OCI-LY3 (cell line): ENCODE results near the gene DCC.

Experiments
- H2AFZ ChIP-seq: fragments of 200-600, 300-600 bp; shearing (Covaris generic); 2 replicates; pipeline ENCODE4 v1.6.0; 2014; ENCODE audit warnings: antibody characterized with exemption, low read depth, low read length
- H3K27ac ChIP-seq: fragments of 200-600, 300-600 bp; sonication (generic); 2 replicates; pipeline ENCODE4 v1.5.1; 2014; ENCODE audit warnings: mild to moderate bottlenecking, low read length, moderate library complexity, mixed read lengths
- H3K27me3 ChIP-seq: fragments of 200-600, 300-600 bp; sonication (generic); 2 replicates; pipeline ENCODE4 v1.6.1; 2014; ENCODE audit warnings: low read depth, low read length, mixed read lengths
- H3K36me3 ChIP-seq: fragments of 200-600, 300-600 bp; sonication (generic); replicated peaks from 2 replicates; pipeline ENCODE3; 2014; ENCODE audit warnings: low read depth, low read length, mixed read lengths
- H3K4me1 ChIP-seq: fragments of 300-600, 200-600 bp; sonication (generic); 2 replicates; pipeline ENCODE4 v1.6.1; 2014; ENCODE audit warnings: low read length, mixed read lengths
- H3K4me2 ChIP-seq: fragments of 200-600, 300-600 bp; sonication (generic); 2 replicates; pipeline ENCODE4 v1.6.1; 2014; ENCODE audit warnings: low read length, mixed read lengths
- H3K4me3 ChIP-seq: fragments of 300-600, 200-600 bp; sonication (generic); 2 replicates; pipeline ENCODE4 v1.5.1; 2014; ENCODE audit warnings: antibody characterized with exemption, mild to moderate bottlenecking, low read length, moderate library complexity
- H3K79me2 ChIP-seq: fragments of 300-600, 200-600 bp; shearing (Covaris generic); 2 replicates; pipeline ENCODE4 v1.6.1; 2014; ENCODE audit warnings: mild to moderate bottlenecking, low read length, mixed read lengths
- H3K9ac ChIP-seq: fragments of 300-600, 200-600 bp; shearing (Covaris generic); 2 replicates; pipeline ENCODE4 v1.6.0; 2014; ENCODE audit warnings: mild to moderate bottlenecking, low read length, moderate library complexity
- H3K9me3 ChIP-seq: fragments of 200-600, 300-600 bp; shearing (Covaris generic); 2 replicates; pipeline ENCODE4 v1.6.1; 2014; ENCODE audit warnings: low read length, mixed read lengths; ENCODE audit not compliant: insufficient read depth
- H4K20me1 ChIP-seq: fragments of 200-600, 300-600 bp; sonication (generic); 2 replicates; pipeline ENCODE4 v1.6.1; 2016; ENCODE audit warnings: low read length, mixed read lengths; ENCODE audit not compliant: insufficient read depth
- EZH2phosphoT487 ChIP-seq: fragments of 200-600 bp; shearing (Covaris generic); IDR thresholded peaks from 2 replicates; pipeline ENCODE4 v1.6.1; 2018; ENCODE audit warnings: antibody characterized with exemption, mixed run types, low read depth
- TF ChIP-seq, protein P1 (sequence below): fragments of 200-600, 300-600 bp; sonication (generic); IDR thresholded peaks from 2 replicates; pipeline ENCODE4 v1.5.1; 2014; ENCODE audit warnings: antibody characterized with exemption, low read length, low read depth

Gene DCC

DNA sequence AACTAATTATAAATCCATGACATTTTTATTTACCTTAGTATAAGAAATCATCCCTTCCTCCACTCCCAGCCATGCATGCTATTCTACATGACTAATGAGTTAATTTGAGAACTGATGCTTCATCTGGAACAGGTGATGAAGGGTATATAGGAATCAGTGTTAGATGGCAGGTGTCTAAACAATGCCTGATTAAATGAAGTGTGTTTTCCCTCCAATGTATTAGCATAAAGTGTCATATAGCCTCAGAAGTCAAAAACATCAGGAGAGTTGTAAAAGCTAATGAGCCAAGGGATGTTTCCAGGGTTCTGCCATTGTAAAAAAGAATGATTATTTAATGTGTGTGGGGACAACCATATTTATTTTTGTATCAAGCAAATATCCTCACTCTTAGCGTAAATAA is 913.8 kb downstream of the DCC start:
- H3K27ac ChIP-seq: no peak overlapping the region
- H3K4me1 ChIP-seq: no peaks in the 10 kb centered on the region
- no peaks in the 10 kb centered on the region for H3K79me2 ChIP-seq
- no peak overlapping the region for H3K9ac ChIP-seq
- H3K9me3 ChIP-seq: no peaks in the 10 kb centered on the region
- H3K27me3 ChIP-seq: no peaks in the 10 kb centered on the region
- H3K36me3 ChIP-seq: no peaks in the 10 kb centered on the region
- H3K4me3 ChIP-seq: no peak overlapping the region
- no peaks in the 10 kb centered on the region for H4K20me1 ChIP-seq
- TF ChIP-seq EZH2phosphoT487: no peak
- TF ChIP-seq, protein P1, sequence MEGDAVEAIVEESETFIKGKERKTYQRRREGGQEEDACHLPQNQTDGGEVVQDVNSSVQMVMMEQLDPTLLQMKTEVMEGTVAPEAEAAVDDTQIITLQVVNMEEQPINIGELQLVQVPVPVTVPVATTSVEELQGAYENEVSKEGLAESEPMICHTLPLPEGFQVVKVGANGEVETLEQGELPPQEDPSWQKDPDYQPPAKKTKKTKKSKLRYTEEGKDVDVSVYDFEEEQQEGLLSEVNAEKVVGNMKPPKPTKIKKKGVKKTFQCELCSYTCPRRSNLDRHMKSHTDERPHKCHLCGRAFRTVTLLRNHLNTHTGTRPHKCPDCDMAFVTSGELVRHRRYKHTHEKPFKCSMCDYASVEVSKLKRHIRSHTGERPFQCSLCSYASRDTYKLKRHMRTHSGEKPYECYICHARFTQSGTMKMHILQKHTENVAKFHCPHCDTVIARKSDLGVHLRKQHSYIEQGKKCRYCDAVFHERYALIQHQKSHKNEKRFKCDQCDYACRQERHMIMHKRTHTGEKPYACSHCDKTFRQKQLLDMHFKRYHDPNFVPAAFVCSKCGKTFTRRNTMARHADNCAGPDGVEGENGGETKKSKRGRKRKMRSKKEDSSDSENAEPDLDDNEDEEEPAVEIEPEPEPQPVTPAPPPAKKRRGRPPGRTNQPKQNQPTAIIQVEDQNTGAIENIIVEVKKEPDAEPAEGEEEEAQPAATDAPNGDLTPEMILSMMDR: no peak
- H2AFZ ChIP-seq: no peak overlapping the region
- H3K4me2 ChIP-seq: no peak overlapping the region

DNA sequence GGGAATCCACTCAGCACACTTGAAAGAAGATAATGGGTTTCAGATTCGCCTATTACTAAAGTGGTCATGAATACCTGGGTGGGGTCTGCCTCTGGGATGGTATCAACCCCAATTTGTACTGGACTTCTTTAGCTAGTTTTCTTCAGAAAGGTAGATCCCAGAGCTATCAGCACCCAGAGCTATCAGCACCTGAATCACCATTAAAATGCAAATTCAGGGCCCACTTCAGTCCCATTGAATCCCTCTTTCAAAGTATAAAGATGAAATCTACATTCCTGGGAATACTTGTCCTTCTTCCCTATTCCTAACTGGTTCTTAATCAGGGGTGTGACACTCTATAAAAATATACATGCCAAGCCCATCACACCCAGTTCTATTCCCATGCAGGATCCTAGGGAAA is 914.3 kb downstream of the DCC start:
- H3K4me1 ChIP-seq: no peaks in the 10 kb centered on the region
- H2AFZ ChIP-seq: no peak overlapping the region
- no peak overlapping the region for H3K9ac ChIP-seq
- no peaks in the 10 kb centered on the region for H3K36me3 ChIP-seq
- H3K27me3 ChIP-seq: no peaks in the 10 kb centered on the region
- H3K27ac ChIP-seq: no peak overlapping the region
- no peak overlapping the region for H3K4me2 ChIP-seq
- H4K20me1 ChIP-seq: no peaks in the 10 kb centered on the region
- no peak overlapping the region for H3K4me3 ChIP-seq
- TF ChIP-seq, protein P1: no peak
- TF ChIP-seq EZH2phosphoT487: no peak
- H3K79me2 ChIP-seq: no peaks in the 10 kb centered on the region
- no peaks in the 10 kb centered on the region for H3K9me3 ChIP-seq

DNA sequence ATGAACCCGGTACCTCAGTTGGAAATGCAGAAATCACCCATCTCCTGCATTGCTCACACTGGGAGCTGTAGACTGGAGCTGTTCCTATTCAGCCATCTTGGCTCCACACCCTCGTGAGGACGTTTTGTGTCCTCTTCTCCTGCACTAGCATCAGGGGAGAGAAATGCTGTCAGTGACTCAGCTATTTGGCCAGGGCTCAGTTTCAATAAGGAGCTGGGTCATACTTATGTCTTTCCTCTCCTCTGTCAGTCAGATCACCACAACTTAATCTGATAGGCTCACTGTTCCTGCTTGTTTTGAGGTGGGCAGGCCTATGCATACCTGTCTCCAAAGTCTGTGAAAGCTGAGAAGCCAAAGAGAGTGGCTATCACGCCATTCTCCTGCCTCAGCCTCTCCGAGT is 921.2 kb downstream of the DCC start:
- Histone ChIP-seq H3K9me3 (no peaks in the 10 kb centered on the region), H4K20me1 (no peaks in the 10 kb centered on the region), H3K4me2 (no peak overlapping the region), H3K36me3 (no peaks in the 10 kb centered on the region), H3K79me2 (no peaks in the 10 kb centered on the region), H3K4me1 (no peaks in the 10 kb centered on the region), H3K9ac (no peak overlapping the region), H3K27me3 (no peaks in the 10 kb centered on the region), H3K4me3 (no peak overlapping the region), H2AFZ (0 out of 2 replicates have a peak overlapping the region, but pooled peaks have one; percentile 2), H3K27ac (no peak overlapping the region)
- TF ChIP-seq EZH2phosphoT487: no peak
- TF ChIP-seq, protein P1: no peak

DNA sequence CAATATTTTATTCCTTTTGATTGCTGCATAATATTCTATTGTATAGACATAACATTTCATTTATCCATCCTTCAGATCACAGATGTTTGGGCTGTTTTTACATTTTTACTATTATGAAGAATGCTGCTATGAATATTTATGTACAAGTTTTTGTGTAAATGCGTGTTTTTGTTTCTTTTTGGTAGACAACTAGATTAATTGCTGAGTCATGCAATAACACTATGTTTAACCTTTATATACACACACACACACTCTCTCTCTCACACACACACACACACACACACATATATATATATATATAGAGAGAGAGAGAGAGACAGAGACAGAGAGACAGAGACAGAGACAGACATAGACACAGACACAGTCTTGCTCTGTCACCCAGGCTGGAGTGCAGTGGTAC is 926.9 kb downstream of the DCC start:
- H3K27me3 ChIP-seq: no peaks in the 10 kb centered on the region
- H3K9me3 ChIP-seq: no peaks in the 10 kb centered on the region
- TF ChIP-seq EZH2phosphoT487: no peak
- TF ChIP-seq, protein P1: no peak
- H3K36me3 ChIP-seq: no peaks in the 10 kb centered on the region
- no peak overlapping the region for H3K27ac ChIP-seq
- no peak overlapping the region for H3K4me3 ChIP-seq
- no peak overlapping the region for H3K4me2 ChIP-seq
- H3K9ac ChIP-seq: no peak overlapping the region
- H3K4me1 ChIP-seq: no peaks in the 10 kb centered on the region
- no peak overlapping the region for H2AFZ ChIP-seq
- H3K79me2 ChIP-seq: no peaks in the 10 kb centered on the region
- no peaks in the 10 kb centered on the region for H4K20me1 ChIP-seq
